Brain pericyte (primary cell): ENCODE measurements around the gene RCE1.

Source experiments
- DNase-seq: peaks from one replicate; pipeline ENCODE4 v3.0.0-alpha.2; 2012; ENCODE audit warnings: low read depth, low spot score

RCE1 gene

DNA sequence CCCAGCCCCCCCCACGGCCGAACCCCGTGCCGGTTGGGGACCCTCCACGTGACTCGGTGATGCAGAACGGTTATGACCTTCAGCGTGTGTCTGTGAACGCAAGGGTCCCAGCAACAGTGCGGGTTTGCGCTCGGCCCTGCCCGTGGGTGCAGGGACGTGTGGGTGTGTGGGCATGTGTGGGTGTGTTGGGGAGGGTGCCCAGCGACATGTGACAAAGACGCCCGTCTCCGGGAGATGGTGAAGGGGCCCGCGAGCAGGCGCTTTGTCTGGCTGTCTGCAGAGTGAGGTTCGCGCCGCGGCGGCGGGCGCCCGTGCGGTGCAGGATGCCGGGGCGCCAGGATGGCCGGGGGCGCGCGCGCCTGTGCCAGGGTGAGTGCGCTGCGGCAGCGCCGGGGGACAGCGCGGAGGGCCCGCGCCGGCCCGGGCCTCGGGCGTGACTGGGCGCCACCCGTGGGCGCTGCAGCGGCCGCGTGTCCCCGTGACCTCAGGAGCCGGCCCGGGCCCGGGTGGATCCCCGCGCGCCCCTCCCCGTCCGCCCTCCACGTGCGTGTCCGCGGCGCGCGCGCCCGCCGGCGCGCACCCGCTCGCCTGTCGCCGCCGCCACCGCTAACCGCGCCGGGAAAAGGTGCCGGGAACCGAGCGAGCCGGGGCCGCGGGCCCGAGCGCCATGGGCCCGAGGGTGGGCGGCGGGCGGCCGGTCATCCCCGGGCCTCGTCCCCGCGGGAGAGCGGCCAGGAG lies 13.4 kb downstream of the RCE1 start, which contains the start of gene LRFN4:
Gene LRFN4 (plus strand): TSS at position 569 of the 738 bp plus-strand sequence. CDS start 681 bp downstream, outside the sequence.
- no peak for DNase-seq

DNA sequence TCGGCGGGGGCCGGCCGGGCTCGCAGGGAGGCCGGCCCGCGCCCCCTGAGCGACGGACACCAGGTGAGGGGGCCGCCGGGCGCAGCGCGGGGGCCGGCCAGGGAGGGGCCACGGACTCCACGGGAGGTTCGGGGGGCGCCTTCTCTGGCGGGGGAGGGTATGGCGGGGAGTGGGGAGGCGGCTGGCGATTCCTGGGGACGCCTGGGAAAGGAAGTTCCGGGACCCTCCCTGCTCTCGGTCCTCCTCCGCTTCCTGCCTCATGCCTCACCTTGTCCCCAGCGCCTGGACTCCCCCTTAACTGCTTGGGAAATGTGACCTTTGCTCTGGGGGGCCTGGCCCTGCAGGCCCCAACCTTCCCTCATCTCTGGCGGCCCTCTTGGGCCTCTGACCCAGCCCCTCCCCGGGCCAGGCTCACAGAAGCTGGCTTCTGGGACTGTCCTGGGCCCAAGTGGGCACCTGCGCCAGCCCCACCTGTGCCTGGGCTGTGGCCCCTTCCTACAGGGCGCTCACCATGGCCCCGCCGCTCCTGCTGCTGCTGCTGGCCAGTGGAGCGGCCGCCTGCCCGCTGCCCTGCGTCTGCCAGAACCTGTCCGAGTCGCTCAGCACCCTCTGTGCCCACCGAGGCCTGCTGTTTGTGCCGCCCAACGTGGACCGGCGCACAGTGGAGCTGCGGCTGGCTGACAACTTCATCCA lies 14.1 kb downstream of the RCE1 start:
- DNase-seq, result no peak

DNA sequence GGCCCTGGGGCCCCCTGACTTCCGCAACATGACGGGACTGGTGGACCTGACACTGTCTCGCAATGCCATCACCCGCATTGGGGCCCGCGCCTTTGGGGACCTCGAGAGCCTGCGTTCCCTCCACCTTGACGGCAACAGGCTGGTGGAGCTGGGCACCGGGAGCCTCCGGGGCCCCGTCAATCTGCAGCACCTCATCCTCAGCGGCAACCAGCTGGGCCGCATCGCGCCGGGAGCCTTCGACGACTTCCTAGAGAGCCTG lies 14.6 kb downstream of the RCE1 start:
- DNase-seq, result no peak

DNA sequence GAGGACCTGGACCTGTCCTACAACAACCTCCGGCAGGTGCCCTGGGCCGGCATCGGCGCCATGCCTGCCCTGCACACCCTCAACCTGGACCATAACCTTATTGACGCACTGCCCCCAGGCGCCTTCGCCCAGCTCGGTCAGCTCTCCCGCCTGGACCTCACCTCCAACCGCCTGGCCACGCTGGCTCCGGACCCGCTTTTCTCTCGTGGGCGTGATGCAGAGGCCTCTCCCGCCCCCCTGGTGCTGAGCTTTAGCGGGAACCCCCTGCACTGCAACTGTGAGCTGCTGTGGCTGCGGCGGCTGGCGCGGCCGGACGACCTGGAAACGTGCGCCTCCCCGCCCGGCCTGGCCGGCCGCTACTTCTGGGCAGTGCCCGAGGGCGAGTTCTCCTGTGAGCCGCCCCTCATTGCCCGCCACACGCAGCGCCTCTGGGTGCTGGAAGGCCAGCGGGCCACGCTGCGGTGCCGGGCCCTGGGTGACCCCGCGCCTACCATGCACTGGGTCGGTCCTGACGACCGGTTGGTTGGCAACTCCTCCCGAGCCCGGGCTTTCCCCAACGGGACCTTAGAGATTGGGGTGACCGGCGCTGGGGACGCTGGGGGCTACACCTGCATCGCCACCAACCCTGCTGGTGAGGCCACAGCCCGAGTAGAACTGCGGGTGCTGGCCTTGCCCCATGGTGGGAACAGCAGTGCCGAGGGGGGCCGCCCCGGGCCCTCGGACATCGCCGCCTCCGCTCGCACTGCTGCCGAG lies 15.1 kb downstream of the RCE1 start:
- DNase-seq, result no peak

DNA sequence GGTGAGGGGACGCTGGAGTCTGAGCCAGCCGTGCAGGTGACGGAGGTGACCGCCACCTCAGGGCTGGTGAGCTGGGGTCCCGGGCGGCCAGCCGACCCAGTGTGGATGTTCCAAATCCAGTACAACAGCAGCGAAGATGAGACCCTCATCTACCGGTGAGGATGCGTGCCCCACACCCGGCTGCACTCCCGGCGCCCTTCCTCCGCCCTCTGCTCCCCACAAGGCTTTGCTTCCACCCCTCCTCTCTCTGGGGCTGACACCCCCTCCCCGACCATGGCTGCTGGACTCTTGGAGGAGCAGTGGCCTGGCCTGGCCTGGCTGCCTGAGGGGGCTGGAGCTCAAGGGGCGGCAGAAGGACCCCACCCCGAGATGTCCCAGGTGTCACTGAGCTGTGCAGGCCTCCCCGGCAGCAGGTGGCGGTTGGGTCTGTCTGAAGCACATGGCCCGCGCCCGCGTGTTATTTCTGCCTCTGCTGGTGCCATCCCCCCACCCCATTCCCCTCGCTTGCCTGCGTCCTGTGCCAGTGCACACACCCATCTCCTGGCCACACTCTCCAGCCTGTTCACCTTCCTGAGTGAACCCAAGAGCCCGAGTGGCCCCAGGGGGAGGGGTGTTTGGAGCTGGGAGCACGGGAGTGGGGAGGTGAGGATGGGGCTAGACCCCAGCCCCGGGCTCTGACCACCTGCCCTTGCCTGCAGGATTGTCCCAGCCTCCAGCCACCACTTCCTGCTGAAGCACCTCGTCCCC lies 15.9 kb downstream of the RCE1 start:
- DNase-seq, result no peak

DNA sequence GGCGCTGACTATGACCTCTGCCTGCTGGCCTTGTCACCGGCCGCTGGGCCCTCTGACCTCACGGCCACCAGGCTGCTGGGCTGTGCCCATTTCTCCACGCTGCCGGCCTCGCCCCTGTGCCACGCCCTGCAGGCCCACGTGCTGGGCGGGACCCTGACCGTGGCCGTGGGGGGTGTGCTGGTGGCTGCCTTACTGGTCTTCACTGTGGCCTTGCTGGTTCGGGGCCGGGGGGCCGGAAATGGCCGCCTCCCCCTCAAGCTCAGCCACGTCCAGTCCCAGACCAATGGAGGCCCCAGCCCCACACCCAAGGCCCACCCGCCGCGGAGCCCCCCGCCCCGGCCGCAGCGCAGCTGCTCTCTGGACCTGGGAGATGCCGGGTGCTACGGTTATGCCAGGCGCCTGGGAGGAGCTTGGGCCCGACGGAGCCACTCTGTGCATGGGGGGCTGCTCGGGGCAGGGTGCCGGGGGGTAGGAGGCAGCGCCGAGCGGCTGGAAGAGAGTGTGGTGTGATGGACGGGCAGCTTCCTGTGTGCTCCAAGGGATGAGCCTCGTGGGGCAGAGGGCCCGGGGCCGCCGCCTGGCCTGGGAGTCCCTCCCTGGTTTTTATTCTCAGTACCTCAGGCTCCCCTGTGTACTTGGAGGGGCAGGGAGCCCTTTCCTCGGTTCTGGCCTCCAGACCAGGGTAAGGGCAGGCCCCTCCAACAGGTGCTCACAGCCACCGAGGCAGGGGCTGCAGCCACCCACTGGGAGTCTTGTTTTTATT lies 16.6 kb downstream of the RCE1 start:
- no peak for DNase-seq

DNA sequence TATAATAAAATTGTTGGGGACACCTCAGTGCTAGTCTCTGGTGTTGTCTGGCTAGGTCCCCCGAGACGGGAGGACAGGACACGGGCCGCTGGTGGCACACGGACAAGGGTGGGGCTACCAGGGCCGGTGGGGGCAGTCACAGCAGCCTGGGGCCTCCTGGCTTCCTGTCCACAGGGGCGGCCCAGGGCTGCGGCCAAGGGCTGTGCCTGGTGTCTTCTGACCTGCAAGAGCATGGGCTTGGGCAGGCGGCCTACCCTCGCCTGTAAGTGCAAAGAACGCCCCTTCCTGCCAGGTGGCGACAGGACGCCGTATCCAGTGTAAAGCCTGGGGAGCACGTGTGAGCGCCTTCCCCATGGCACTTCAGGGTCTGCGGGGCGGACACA lies 17.2 kb downstream of the RCE1 start:
- no peak for DNase-seq

DNA sequence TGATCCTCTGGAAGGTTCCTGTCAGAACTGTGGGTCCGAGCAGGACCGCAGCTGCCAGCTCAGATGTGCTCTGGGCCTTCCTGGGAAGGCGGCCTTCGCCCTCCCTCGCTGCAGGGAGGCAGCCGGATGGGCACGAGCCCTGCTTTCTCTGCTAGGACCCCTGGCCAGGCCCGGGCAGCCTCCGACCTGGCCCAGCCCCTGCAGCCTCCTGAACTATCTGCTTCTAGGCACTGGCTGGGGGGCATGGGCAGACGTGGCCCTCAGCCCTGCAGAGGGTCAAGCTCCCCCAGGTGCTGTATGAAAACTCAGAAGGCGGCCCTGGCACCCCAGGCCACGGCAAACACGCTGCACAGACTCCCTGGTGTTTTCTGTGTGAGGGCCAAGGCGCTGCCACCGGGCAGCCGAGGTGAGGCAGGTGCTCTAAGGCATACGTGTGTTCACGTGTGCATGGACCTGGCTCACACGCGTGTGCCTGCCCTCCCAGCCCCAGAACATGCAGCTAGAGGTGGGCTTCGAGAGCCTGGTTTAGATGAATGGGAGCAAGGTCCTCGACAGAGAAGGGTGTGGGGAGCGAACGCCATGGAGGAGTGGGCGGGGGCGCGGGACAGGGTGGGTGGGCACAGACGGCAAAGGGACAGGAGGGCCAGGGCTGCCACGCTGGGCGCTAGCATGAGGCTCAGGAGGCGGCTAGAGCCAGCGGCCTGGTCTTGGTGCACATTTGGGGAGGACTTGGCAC lies 18.0 kb downstream of the RCE1 start:
- DNase-seq, result no peak

DNA sequence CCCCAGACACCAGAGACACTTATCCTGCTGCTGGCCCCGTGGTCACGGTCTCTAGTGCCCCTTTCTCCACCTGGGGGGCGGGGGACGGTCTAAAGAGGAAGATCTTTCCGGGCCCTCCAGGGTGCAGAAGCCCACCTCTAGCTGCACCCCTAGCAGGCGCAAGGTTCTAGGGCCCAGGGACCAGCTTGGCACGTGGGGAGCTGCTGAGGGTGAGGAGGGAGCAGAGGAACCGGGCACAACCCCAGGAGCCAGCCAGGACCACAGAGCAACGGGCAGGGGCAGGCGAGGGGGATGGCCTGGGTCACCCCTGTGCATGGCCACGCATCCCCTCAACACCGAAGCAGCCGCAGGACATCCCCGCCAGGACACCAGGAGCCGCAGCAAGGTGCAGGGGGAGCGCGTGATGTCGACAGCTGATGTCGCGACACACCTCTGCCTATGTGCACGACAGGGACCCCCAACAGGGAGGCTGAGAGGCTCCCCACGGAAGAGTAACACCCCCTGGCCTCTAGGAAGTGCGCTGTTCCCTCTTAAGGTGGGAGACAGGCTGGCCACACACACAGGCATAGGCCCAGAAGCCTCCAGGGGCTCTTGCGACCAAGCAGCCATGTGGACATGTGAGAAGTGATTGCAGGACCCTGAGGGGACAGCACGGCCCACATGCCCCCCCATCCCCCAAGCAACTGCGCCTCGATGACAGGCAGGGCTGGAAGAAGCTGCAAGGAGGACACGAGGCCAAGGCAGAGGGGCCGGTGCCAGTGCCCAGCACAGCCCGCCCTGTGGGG lies 18.7 kb downstream of the RCE1 start:
- no peak for DNase-seq

DNA sequence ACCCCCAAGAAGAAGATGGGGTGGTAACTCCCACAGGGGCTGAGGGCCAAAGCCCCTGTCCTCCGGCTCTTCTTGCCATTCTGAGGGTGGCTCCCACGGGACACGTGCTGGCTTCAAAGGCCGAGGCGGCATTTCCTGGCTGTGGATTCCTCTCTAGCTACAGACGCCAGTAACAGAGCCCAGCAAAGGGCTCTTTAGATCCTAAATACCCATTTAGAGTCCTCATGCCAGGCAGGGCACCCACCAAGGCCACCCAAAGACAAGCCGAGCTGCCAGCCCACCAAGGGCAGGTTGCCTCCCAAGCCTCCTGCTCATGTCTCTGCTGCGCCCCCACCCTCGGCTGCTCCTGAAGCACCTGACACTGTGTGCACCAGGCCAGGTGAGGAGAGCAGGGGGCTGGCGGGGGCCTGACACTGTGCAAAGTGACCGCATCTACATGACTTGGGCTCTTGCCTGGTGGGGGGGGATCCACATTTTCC lies 19.4 kb downstream of the RCE1 start:
- DNase-seq, result no peak

DNA sequence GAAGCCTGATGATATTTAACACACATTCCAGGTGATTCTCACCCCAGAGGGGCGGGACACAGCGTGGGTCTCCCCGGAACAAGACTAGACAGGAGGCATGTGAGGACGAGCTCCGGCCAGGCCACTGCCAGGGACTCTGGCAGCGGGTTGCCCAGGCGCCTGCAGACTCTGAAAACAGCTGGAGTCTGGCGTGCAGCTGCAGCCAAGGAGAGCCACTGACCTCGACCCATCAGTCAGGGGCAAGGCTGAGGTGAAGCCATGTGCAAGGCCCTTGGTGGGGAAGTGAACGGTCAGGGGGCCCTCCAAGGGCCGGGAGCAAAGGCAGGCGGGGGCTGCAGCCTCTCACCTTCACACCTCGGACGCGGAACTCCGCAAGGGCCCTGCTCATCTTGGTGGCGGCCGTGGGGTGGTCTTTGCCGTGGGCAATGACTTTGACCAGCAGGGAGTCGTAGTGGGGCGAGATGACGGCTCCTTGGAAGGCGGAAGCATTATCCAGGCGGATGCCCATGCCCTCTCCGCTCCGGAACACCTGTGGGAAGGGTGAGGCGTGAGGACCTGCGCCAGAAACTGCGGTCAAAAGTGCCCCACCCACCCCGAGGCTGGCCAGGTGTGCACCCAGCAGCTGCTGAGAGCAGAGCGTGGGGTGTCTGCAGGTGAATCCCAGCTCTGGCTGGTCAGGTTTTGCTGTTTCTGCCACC lies 20.3 kb downstream of the RCE1 start:
- DNase-seq, result no peak

DNA sequence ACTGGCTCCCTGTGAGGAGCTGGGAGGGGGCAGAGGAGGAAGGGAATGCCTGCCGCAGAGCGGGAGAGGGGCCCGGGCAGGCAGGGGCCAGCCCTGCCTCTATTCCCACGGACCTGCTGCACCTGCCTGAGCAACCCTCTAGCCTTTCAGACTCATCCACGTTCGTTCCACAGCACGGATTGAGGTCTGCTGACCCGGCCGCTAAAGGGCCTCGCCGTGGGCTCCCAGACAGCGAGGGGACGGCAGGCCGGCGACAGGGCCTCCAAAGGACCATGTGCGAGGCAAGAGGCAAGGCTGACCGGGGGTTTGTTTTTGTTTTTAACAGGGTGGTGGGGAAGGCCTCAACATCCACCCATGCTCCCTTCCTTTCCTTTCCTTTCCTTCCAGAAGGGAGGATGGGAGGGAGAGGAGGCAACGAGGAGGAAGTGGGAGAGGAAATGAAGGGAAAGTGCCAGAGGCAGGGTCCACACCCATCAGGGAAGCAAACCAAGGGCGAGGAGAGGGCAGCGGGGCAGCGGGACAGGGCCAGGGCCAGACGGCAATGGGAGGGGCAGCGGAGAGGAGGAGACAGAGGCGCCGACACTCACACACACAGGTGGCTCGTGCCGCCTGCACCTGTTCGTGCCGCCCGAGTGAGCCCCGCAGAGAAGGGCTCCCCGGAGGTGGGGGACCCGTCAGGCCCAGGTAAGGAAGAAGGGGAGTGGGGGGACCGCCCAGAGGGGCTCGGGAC lies 21.1 kb downstream of the RCE1 start:
- DNase-seq, result no peak

DNA sequence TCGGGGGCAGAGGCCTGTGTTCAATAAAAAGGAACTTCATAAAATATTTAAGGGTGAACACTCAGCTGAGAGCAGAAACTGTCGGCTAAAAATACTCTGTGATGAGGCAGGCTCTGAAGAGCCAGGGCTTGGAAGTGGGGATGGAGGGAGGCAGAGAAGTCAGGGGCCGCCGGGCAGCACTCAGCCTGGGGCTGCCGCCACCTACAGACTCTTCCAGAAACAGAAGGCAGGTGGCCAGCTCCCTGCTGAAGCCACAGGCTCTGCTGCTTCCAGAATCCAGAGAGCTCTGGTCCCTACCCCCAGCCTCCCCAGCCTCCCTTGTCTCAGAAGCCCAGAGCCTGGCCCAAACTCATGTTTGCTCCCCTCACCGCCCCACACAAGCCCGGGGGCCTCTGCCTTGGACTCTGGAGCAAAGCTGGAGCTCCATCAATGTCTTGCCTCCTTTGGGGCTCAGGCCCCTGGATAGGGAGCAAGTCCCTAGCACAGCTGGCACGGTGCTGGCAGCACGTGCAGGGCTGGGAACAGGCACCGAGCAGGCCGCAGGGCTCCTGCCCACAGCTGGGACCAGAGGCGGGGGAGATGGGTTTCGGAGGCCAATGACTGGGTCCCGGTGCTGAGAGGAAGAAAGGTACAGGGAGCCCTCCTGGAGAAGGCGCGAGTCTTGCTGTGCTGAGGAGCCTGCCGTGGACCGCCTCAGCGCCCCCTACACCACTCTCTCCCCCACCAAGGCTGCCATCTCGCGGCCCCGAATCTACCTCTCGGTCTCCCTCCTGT lies 21.9 kb downstream of the RCE1 start:
- no peak for DNase-seq

DNA sequence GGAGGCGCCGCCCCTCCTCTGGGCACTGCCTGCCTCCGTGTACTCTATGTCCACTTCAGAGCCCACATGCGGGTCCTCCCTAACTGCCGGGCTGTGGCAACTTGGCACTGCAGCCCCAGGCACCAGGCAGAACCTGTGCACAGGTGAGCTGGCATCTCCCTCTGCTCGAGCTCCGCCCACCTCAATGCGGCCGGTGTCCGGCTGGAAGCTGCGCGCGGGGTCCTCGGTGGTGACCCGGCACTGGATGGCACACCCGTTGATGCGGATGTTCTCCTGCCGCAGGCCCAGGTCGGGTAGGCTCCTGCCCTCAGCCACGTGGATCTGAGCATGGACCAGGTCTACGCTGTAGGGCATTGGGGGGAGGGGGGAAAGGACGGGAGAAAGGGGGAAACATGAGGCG lies 22.8 kb downstream of the RCE1 start:
- DNase-seq, result no peak

DNA sequence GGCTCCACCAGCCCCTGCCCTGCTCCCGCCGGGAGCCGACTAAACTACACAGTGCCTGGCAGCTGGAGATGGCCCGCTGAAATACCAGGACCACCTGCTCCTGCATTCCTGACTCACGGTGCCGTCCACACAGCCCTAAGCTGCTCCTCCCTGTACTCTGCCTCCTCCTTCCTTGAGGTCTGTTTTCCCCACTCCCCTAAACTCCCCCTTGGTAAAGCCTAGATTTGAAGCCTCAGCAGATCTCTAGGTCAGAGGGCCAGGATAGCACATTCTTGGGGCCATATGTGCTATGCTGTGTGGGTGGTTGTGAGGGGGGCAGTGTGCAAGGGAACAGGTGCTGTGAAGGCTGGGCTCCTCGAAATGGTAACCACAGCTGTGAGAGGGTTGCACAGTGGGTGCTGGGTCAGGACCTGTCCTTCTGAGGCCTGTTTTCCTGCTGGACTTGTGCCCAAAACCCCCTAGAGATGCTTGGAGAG lies 23.3 kb downstream of the RCE1 start:
- DNase-seq, result peak; percentile 52

DNA sequence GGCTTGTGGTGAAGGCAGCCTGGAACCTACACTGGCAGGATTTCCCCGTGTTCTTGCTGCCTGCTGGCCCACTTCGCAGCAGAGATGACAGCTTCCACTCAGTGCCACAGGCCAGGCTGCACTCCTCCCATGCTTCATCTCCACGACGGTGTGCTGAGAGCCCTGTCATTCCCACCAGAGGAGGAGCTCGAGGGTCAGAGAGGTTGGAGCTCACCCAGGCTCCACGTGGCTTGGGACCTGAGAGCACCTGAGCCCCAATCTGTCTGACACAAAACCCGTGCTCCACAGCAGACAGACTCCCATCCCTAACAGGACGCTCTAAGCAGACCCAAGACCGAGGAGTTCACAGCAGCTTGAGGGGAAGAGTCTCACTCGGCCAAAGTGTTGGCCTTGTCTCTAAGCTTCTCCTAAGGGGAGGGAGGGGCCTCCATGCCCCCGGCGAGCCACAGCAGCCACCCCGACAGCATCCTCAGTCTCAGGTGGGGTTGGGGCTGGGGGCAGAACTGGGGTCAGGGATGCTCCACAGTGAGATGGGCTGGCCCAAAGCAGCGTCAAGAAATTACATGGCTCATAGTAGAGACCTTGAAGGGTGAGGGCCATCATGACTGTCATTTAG lies 24.3 kb downstream of the RCE1 start:
- no peak for DNase-seq

DNA sequence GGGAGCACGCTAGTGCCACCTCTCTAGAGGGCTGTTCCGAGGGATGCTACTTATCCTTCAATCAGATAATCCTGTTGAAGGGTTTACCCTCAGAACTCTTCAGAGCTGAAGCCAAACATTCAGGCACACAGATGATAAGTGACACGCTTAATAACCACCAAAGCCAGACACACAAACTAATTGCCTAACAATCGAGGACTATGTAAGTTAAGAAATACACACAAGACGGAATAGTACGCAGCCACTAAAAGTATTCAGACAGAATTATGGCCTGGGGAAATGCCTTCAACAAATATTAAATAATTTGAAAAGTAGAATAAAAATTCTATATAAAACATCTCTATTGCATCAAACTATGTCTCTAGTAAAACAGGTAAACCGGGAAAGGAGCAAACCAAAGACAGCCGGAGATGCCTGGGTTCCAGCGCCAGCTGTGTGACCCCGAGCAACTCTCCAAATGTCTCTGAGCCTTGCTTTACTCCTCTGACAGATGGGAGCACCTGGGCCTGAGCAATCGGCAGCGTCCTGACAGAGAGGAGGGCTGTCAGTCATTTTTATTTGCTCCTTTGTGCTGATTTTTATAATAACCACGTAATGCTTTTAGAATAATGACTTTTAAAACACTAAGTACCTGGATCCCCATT lies 25.0 kb downstream of the RCE1 start:
- no peak for DNase-seq
